HuH-7 (cell line): ENCODE results near the gene GALNT7.
"Not testable (repeated sequence)": the region's sequence is repeated elsewhere in the genome, so short reads cannot be mapped to it uniquely, and the experiment has no call there.

Experiments
- DNase-seq: peaks from one replicate; pipeline ENCODE4 v3.0.0; 2011; ENCODE audit warnings: low spot score

The GALNT7 gene

GRCh38 chr4:173167758-173168395, 734 bp upstream of the GALNT7 start:
- DNase-seq: peak; percentile 75

GRCh38 chr4:173169178-173169427, 492 bp downstream of the GALNT7 start:
- no peak for DNase-seq

GRCh38 chr4:173169428-173170181, 994 bp downstream of the GALNT7 start:
- peak; percentile 70 for DNase-seq

- no peak for DNase-seq
Observed at GRCh38 chr4:173170182-173170778, 1.7 kb downstream of the GALNT7 start.

- peak; percentile 78 for DNase-seq
Observed at GRCh38 chr4:173171098-173171497, 2.5 kb downstream of the GALNT7 start.

- no peak for DNase-seq
Observed at GRCh38 chr4:173171987-173172386, 3.4 kb downstream of the GALNT7 start.

- no peak for DNase-seq
Observed at GRCh38 chr4:173174184-173174583, 5.6 kb downstream of the GALNT7 start.

- peak; percentile 36 for DNase-seq
Observed at GRCh38 chr4:173174594-173175012, 6.0 kb downstream of the GALNT7 start.

- no peak for DNase-seq
Observed at GRCh38 chr4:173176010-173176409, 7.4 kb downstream of the GALNT7 start.

GRCh38 chr4:173177232-173177631, 8.6 kb downstream of the GALNT7 start:
- no peak for DNase-seq

- no peak for DNase-seq
Observed at GRCh38 chr4:173178144-173178543, 9.5 kb downstream of the GALNT7 start.

GRCh38 chr4:173181848-173182247, 13.2 kb downstream of the GALNT7 start:
- DNase-seq: no peak

- no peak for DNase-seq
Observed at GRCh38 chr4:173182403-173182802, 13.8 kb downstream of the GALNT7 start.

- not testable (repeated sequence) for DNase-seq
Observed at GRCh38 chr4:173183659-173184247, 15.1 kb downstream of the GALNT7 start.

GRCh38 chr4:173185847-173186510, 17.4 kb downstream of the GALNT7 start:
- DNase-seq: no peak

GRCh38 chr4:173187732-173188131, 19.1 kb downstream of the GALNT7 start:
- DNase-seq: no peak

- DNase-seq: no peak
Observed at GRCh38 chr4:173188648-173189047, 20.0 kb downstream of the GALNT7 start.

- no peak for DNase-seq
Observed at GRCh38 chr4:173189117-173189693, 20.6 kb downstream of the GALNT7 start.

- no peak for DNase-seq
Observed at GRCh38 chr4:173191623-173192041, 23.0 kb downstream of the GALNT7 start.

GRCh38 chr4:173192375-173193162, 24.0 kb downstream of the GALNT7 start:
- no peak for DNase-seq

GRCh38 chr4:173194157-173194556, 25.5 kb downstream of the GALNT7 start:
- DNase-seq: no peak
